Measurements from ENCODE around the gene SGIP1. TPM values are rescaled to one million over a fixed set of nuclear protein-coding genes. Genes with fewer than 3 reads are reported as not detected.

The SGIP1 gene
- total and polyA plus RNA-seq, 2 of the 8 experiments (the other 6 are each of a cell fraction or from before 2014, with no cell fraction given): 1.4 to 2.1 TPM

DNA sequence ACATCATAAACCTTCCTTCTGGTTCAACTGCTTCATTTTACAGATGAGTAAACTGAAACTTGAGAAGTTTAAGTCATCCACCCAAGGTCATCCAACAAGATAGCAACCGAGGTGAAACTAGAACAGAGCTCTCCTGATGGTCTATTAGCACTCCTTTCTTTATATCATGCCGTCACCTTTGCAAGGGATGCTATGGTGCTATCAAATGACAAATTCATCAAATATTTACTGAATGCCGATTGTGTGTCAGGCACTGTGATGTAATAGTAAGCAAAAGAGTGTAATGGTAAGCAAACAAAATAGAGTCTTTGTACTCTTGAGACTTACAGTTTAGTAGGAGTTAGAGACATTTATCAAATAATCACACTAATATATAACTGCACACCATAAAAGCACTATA, 14.0 kb upstream of the SGIP1 start:
- Histone ChIP-seq H3K4ac (replicated peaks; ENCODE audit: insufficient read length, low read depth, low read length) (no peak overlapping the region), H3K9me3 (ENCODE audit: insufficient read depth in 2 of 2, low read depth in 1 of 2, low read length in 1 of 2) (no peaks in the 10 kb centered on the region; a peak in 1 of 4 replicates), H2BK15ac (ENCODE audit: low read length) (no peak overlapping the region), H3K27me3 (replicated peaks in 1 of 4; ENCODE audit: control insufficient read depth in 3 of 4, extremely low read depth in 1 of 4, insufficient read depth in 3 of 4, low read length in 3 of 4) (no peaks in the 10 kb centered on the region), H3K18ac (ENCODE audit: extremely low read depth, low read length) (no peak overlapping the region), H4K20me1 (replicated peaks in 1 of 2; ENCODE audit: control insufficient read depth in 1 of 2, insufficient read depth in 2 of 2, low read length in 2 of 2) (no peaks in the 10 kb centered on the region), H2BK5ac (ENCODE audit: low read depth, low read length) (no peak overlapping the region), H3K36me3 (ENCODE audit: control insufficient read depth in 2 of 4, insufficient read depth in 4 of 4, low read length in 3 of 4) (no peaks in the 10 kb centered on the region), H3K4me2 (ENCODE audit: insufficient read depth in 1 of 2, low read depth in 2 of 2, low read length in 2 of 2) (no peak overlapping the region), H3K14ac (ENCODE audit: insufficient read length) (no peak overlapping the region), H3K4me3 (ENCODE audit: extremely low read depth in 1 of 4, insufficient read depth in 2 of 4, low read depth in 3 of 4, low read length in 4 of 4) (no peak overlapping the region), H2AFZ (ENCODE audit: low read length) (no peak overlapping the region), H4K5ac (ENCODE audit: insufficient read length, low read depth, low read length) (no peak overlapping the region), H3K23ac (ENCODE audit: insufficient read length) (no peak overlapping the region), H3K23me2 (ENCODE audit: low read depth, low read length) (no peaks in the 10 kb centered on the region), H4K8ac (ENCODE audit: extremely low read depth, insufficient read depth, low read length) (no peak overlapping the region), H2BK120ac (replicated peaks; ENCODE audit: low read depth, low read length) (no peak overlapping the region), H2BK20ac (ENCODE audit: low read length) (no peak overlapping the region), H3K56ac (replicated peaks; ENCODE audit: insufficient read length, low read depth, low read length) (no peak overlapping the region), H3K79me2 (ENCODE audit: control insufficient read depth in 1 of 2, insufficient read depth in 2 of 2, low read length in 2 of 2) (no peaks in the 10 kb centered on the region), H3K79me1 (ENCODE audit: low read depth, low read length) (no peaks in the 10 kb centered on the region), H4K91ac (replicated peaks; ENCODE audit: insufficient read length, low read length) (no peak overlapping the region), H2BK12ac (ENCODE audit: low read depth, low read length) (no peak overlapping the region), H3K4me1 (replicated peaks in 1 of 4; ENCODE audit: control insufficient read depth in 3 of 4, insufficient read depth in 4 of 4, low read length in 3 of 4) (no peaks in the 10 kb centered on the region), H3K27ac (ENCODE audit: low read depth, low read length) (no peak overlapping the region), H3K9ac (replicated peaks in 1 of 4; ENCODE audit: extremely low read depth in 1 of 4, low read depth in 3 of 4, low read length in 3 of 4) (no peak overlapping the region), H2AK5ac (ENCODE audit: low read depth, low read length) (no peak overlapping the region)
- WGBS, 2 experiments (ENCODE audit: extremely low coverage in 1 of 2, insufficient coverage in 1 of 2, insufficient read length in 1 of 2, insufficient replicate concordance in 2 of 2, low coverage in 1 of 2, low lambda C conversion rate in 2 of 2, missing lambda C conversion rate in 1 of 2): 93% methylated on average over 3 of the region's 3 CpGs; no CpG with 5 or more reads in 1 of the 2 experiments
- FAIRE-seq (no peak), DNase-seq (ENCODE audit: low read depth in 1 of 2, low spot score in 2 of 2) (no peak)
- ChIA-PET POLR2A (ENCODE audit: partially characterized antibody) (no interaction called here), CTCF (ENCODE audit: partially characterized antibody) (interaction anchor here (0.6 kb wide), 1 partner anchor 42 kb away, joined by 4 read pairs; no protein-coding TSS in a partner anchor)
- no peak for TF ChIP-seq RBBP5 (IDR thresholded peaks at IDR 0.05; ENCODE audit: borderline replicate concordance, low read depth, low read length)
- no peak for TF ChIP-seq SIRT6 (IDR thresholded peaks at IDR 0.05; ENCODE audit: low read length)
- TF ChIP-seq TEAD4 (IDR thresholded peaks at IDR 0.05; ENCODE audit: low read depth, low read length): no peak
- no peak for TF ChIP-seq SP4 (IDR thresholded peaks at IDR 0.05; ENCODE audit: low read length)
- no peak for TF ChIP-seq RNF2 (IDR thresholded peaks at IDR 0.05; ENCODE audit: borderline replicate concordance, low read depth, low read length, missing control alignments, poor library complexity, severe bottlenecking)
- TF ChIP-seq BACH1 (IDR thresholded peaks at IDR 0.05; ENCODE audit: low read length): no peak
- no peak for TF ChIP-seq CTBP2 (IDR thresholded peaks at IDR 0.05; ENCODE audit: borderline replicate concordance, insufficient read depth, insufficient read length, low read length)
- TF ChIP-seq, protein P1, sequence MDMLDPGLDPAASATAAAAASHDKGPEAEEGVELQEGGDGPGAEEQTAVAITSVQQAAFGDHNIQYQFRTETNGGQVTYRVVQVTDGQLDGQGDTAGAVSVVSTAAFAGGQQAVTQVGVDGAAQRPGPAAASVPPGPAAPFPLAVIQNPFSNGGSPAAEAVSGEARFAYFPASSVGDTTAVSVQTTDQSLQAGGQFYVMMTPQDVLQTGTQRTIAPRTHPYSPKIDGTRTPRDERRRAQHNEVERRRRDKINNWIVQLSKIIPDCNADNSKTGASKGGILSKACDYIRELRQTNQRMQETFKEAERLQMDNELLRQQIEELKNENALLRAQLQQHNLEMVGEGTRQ (IDR thresholded peaks at IDR 0.05; ENCODE audit: low read length): no peak
- no peak for TF ChIP-seq SP1 (IDR thresholded peaks at IDR 0.05; ENCODE audit: low read depth, low read length)
- no peak for TF ChIP-seq RAD21 (IDR thresholded peaks at IDR 0.05 in 1 of 2, conservative IDR thresholded peaks at IDR 0.05 in 1 of 2; ENCODE audit: low read depth in 2 of 2, low read length in 2 of 2)
- TF ChIP-seq POLR2A (IDR thresholded peaks at IDR 0.05; ENCODE audit: control extremely low read depth in 1 of 2, low read depth in 2 of 2, low read length in 2 of 2): no peak
- TF ChIP-seq POU5F1 (IDR thresholded peaks at IDR 0.05; ENCODE audit: low read depth, low read length): no peak
- no peak for TF ChIP-seq SIN3A (conservative IDR thresholded peaks at IDR 0.05 in 1 of 2, IDR thresholded peaks at IDR 0.05 in 1 of 2; ENCODE audit: low read depth in 1 of 2, low read length in 2 of 2)
- no peak for TF ChIP-seq SRF (IDR thresholded peaks at IDR 0.05; ENCODE audit: low read depth, low read length)
